HEK293 (cell line): ENCODE data around the gene THBS3.

ENCODE experiments used
- FEZF1 ChIP-seq: fragments of 450-650 bp; formaldehyde crosslinking; IDR thresholded peaks from 2 replicates; pipeline ENCODE4 v1.5.1; 2016; ENCODE audit warnings: missing biosample characterization, missing genetic modification characterization
- KLF1 ChIP-seq: fragments of 450-650 bp; formaldehyde crosslinking; IDR thresholded peaks from 2 replicates; pipeline ENCODE4 v1.5.1; 2016; ENCODE audit warnings: missing biosample characterization, missing genetic modification characterization
- KLF9 ChIP-seq: fragments of 450-650 bp; formaldehyde crosslinking; IDR thresholded peaks from 2 replicates; pipeline ENCODE4 v1.5.1; 2016; ENCODE audit warnings: missing biosample characterization, missing genetic modification characterization, low read depth
- OSR2 ChIP-seq: fragments of 450-650 bp; formaldehyde crosslinking; IDR thresholded peaks from 2 replicates; pipeline ENCODE4 v1.5.1; 2016; ENCODE audit warnings: missing biosample characterization, missing genetic modification characterization
- OVOL3 ChIP-seq: fragments of 450-650 bp; formaldehyde crosslinking; IDR thresholded peaks from 2 replicates; pipeline ENCODE4 v1.5.1; 2016; ENCODE audit warnings: missing biosample characterization, missing genetic modification characterization
- SCRT1 ChIP-seq: fragments of 450-650 bp; formaldehyde crosslinking; IDR thresholded peaks from 2 replicates; pipeline ENCODE4 v1.5.1; 2016; ENCODE audit warnings: missing biosample characterization, missing genetic modification characterization, borderline replicate concordance
- SCRT2 ChIP-seq: fragments of 450-650 bp; formaldehyde crosslinking; IDR thresholded peaks from 2 replicates; pipeline ENCODE4 v1.5.1; 2016; ENCODE audit warnings: missing biosample characterization, missing genetic modification characterization
- SP2 ChIP-seq: fragments of 450-650 bp; formaldehyde crosslinking; IDR thresholded peaks from 2 replicates; pipeline ENCODE4 v1.5.1; 2016; ENCODE audit warnings: missing biosample characterization, missing genetic modification characterization
- YY1 ChIP-seq: fragments of 450-650 bp; formaldehyde crosslinking; IDR thresholded peaks from 2 replicates; pipeline ENCODE4 v1.5.1; 2018; ENCODE audit warnings: missing biosample characterization, missing genetic modification characterization
- ZBTB48 ChIP-seq: fragments of 450-650 bp; formaldehyde crosslinking; IDR thresholded peaks from 2 replicates; pipeline ENCODE4 v1.5.1; 2016; ENCODE audit warnings: missing biosample characterization, missing genetic modification characterization
- ZIC2 ChIP-seq: fragments of 450-650 bp; formaldehyde crosslinking; IDR thresholded peaks from 2 replicates; pipeline ENCODE4 v1.5.1; 2016; ENCODE audit warnings: missing biosample characterization, missing genetic modification characterization
- ZNF10 ChIP-seq: fragments of 450-650 bp; formaldehyde crosslinking; IDR thresholded peaks from 2 replicates; pipeline ENCODE4 v1.5.1; 2017; ENCODE audit warnings: missing biosample characterization, missing genetic modification characterization
- ZNF114 ChIP-seq: fragments of 450-650 bp; formaldehyde crosslinking; IDR thresholded peaks from 2 replicates; pipeline ENCODE4 v1.5.0; 2017; ENCODE audit warnings: missing biosample characterization, missing genetic modification characterization
- ZNF140 ChIP-seq: fragments of 450-650 bp; formaldehyde crosslinking; IDR thresholded peaks from 2 replicates; pipeline ENCODE4 v1.5.1; 2016; ENCODE audit warnings: missing biosample characterization, missing genetic modification characterization
- ZNF169 ChIP-seq: fragments of 450-650 bp; formaldehyde crosslinking; IDR thresholded peaks from 2 replicates; pipeline ENCODE4 v1.5.1; 2016; ENCODE audit warnings: missing biosample characterization, missing genetic modification characterization
- ZNF18 ChIP-seq: fragments of 450-650 bp; formaldehyde crosslinking; IDR thresholded peaks from 2 replicates; pipeline ENCODE4 v1.5.1; 2016; ENCODE audit warnings: missing biosample characterization, missing genetic modification characterization
- ZNF248 ChIP-seq: fragments of 450-650 bp; formaldehyde crosslinking; IDR thresholded peaks from 2 replicates; pipeline ENCODE4 v1.5.1; 2017; ENCODE audit warnings: missing biosample characterization, missing genetic modification characterization
- ZNF433 ChIP-seq: fragments of 450-650 bp; formaldehyde crosslinking; IDR thresholded peaks from 2 replicates; pipeline ENCODE4 v1.5.1; 2016; ENCODE audit warnings: missing biosample characterization, missing genetic modification characterization, low read depth
- ZNF529 ChIP-seq: fragments of 450-650 bp; formaldehyde crosslinking; IDR thresholded peaks from 2 replicates; pipeline ENCODE4 v1.5.1; 2017; ENCODE audit warnings: missing genetic modification characterization, missing biosample characterization; ENCODE audit not compliant: insufficient replicate concordance
- ZNF530 ChIP-seq: fragments of 450-650 bp; formaldehyde crosslinking; IDR thresholded peaks from 2 replicates; pipeline ENCODE4 v1.5.1; 2016; ENCODE audit warnings: low read depth, missing biosample characterization, missing genetic modification characterization
- ZNF548 ChIP-seq: fragments of 450-650 bp; formaldehyde crosslinking; IDR thresholded peaks from 2 replicates; pipeline ENCODE4 v1.5.1; 2016; ENCODE audit warnings: missing biosample characterization, missing genetic modification characterization
- ZNF571 ChIP-seq: fragments of 450-650 bp; formaldehyde crosslinking; IDR thresholded peaks from 2 replicates; pipeline ENCODE4 v1.5.0; 2017; ENCODE audit warnings: missing biosample characterization, missing genetic modification characterization
- ZNF747 ChIP-seq: fragments of 450-650 bp; formaldehyde crosslinking; IDR thresholded peaks from 2 replicates; pipeline ENCODE4 v1.5.1; 2016; ENCODE audit warnings: missing biosample characterization, missing genetic modification characterization
- ZNF768 ChIP-seq: fragments of 450-650 bp; formaldehyde crosslinking; IDR thresholded peaks from 2 replicates; pipeline ENCODE4 v1.5.1; 2018; ENCODE audit warnings: missing biosample characterization, mild to moderate bottlenecking, missing genetic modification characterization
- ZNF791 ChIP-seq: fragments of 450-650 bp; formaldehyde crosslinking; IDR thresholded peaks from 2 replicates; pipeline ENCODE4 v1.5.1; 2016; ENCODE audit warnings: missing biosample characterization, missing genetic modification characterization
- ZNF837 ChIP-seq: fragments of 450-650 bp; formaldehyde crosslinking; IDR thresholded peaks from 2 replicates; pipeline ENCODE4 v1.5.1; 2016; ENCODE audit warnings: missing biosample characterization, missing genetic modification characterization
- ZSCAN16 ChIP-seq: fragments of 450-650 bp; formaldehyde crosslinking; IDR thresholded peaks from 2 replicates; pipeline ENCODE4 v1.5.1; 2016; ENCODE audit warnings: missing biosample characterization, missing genetic modification characterization
- ZXDB ChIP-seq: fragments of 450-650 bp; formaldehyde crosslinking; IDR thresholded peaks from 2 replicates; pipeline ENCODE4 v1.5.1; 2016; ENCODE audit warnings: missing biosample characterization, missing genetic modification characterization
- TF ChIP-seq, protein P1 (sequence below): fragments of 450-650 bp; formaldehyde crosslinking; IDR thresholded peaks from 2 replicates; pipeline ENCODE4 v1.5.1; 2016; ENCODE audit warnings: missing biosample characterization, missing genetic modification characterization
- TF ChIP-seq, protein P2 (sequence below): fragments of 450-650 bp; formaldehyde crosslinking; IDR thresholded peaks from 2 replicates; pipeline ENCODE4 v1.5.1; 2017; ENCODE audit warnings: missing biosample characterization, missing genetic modification characterization
- TF ChIP-seq, protein P3 (sequence below): IDR thresholded peaks from 2 replicates; pipeline ENCODE4 v1.6.1; 2011; ENCODE audit warnings: mild to moderate bottlenecking, low read depth, low read length, borderline replicate concordance
- TF ChIP-seq, protein P4 (sequence below): fragments of 450-650 bp; formaldehyde crosslinking; conservative IDR thresholded peaks from 2 replicates; pipeline ENCODE4 v1.5.1; 2016; ENCODE audit warnings: low read depth, missing biosample characterization, missing genetic modification characterization

The THBS3 gene

GRCh38 chr1:155250633-155251449 lies 43.1 kb upstream of the THBS3 start (continued):
- TF ChIP-seq, protein P1, sequence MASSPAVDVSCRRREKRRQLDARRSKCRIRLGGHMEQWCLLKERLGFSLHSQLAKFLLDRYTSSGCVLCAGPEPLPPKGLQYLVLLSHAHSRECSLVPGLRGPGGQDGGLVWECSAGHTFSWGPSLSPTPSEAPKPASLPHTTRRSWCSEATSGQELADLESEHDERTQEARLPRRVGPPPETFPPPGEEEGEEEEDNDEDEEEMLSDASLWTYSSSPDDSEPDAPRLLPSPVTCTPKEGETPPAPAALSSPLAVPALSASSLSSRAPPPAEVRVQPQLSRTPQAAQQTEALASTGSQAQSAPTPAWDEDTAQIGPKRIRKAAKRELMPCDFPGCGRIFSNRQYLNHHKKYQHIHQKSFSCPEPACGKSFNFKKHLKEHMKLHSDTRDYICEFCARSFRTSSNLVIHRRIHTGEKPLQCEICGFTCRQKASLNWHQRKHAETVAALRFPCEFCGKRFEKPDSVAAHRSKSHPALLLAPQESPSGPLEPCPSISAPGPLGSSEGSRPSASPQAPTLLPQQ (tag by site-specific recombination), result peak; percentile 65
- TF ChIP-seq ZNF530 (no peak), SCRT2 (tag by site-specific recombination) (no peak), ZNF140 (no peak), ZBTB48 (peak; percentile 89), ZNF248 (tag by site-specific recombination) (no peak), ZNF768 (tag by site-specific recombination) (no peak), ZNF169 (tag by site-specific recombination) (no peak), ZNF433 (tag by site-specific recombination) (no peak), KLF9 (peak; percentile 51; the same call in 1 of the 2 replicates), ZNF837 (tag by site-specific recombination) (no peak), ZNF548 (tag by site-specific recombination) (no peak), SCRT1 (tag by site-specific recombination) (no peak), ZNF747 (tag by site-specific recombination) (no peak), ZNF529 (tag by site-specific recombination) (no peak), ZSCAN16 (tag by site-specific recombination) (no peak), SP2 (peak; percentile 29; the same call in 1 of the 2 replicates), FEZF1 (no peak), ZNF10 (tag by site-specific recombination) (no peak), ZNF114 (no peak), ZNF18 (tag by site-specific recombination) (no peak), YY1 (tag by site-specific recombination) (peak; percentile 91), KLF1 (tag by site-specific recombination) (peak; percentile 85), OSR2 (no peak), ZNF571 (no peak), ZXDB (tag by site-specific recombination) (0 out of 2 replicates have a peak, but pooled peaks have one; percentile 52), OVOL3 (tag by site-specific recombination) (no peak), ZNF791 (tag by site-specific recombination) (no peak), ZIC2 (tag by site-specific recombination) (peak; percentile 53; the same call in 1 of the 2 replicates)
- TF ChIP-seq, protein P2, sequence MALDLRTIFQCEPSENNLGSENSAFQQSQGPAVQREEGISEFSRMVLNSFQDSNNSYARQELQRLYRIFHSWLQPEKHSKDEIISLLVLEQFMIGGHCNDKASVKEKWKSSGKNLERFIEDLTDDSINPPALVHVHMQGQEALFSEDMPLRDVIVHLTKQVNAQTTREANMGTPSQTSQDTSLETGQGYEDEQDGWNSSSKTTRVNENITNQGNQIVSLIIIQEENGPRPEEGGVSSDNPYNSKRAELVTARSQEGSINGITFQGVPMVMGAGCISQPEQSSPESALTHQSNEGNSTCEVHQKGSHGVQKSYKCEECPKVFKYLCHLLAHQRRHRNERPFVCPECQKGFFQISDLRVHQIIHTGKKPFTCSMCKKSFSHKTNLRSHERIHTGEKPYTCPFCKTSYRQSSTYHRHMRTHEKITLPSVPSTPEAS (tag by site-specific recombination), result no peak
- TF ChIP-seq, protein P3, sequence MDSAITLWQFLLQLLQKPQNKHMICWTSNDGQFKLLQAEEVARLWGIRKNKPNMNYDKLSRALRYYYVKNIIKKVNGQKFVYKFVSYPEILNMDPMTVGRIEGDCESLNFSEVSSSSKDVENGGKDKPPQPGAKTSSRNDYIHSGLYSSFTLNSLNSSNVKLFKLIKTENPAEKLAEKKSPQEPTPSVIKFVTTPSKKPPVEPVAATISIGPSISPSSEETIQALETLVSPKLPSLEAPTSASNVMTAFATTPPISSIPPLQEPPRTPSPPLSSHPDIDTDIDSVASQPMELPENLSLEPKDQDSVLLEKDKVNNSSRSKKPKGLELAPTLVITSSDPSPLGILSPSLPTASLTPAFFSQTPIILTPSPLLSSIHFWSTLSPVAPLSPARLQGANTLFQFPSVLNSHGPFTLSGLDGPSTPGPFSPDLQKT, result no peak
- TF ChIP-seq, protein P4, sequence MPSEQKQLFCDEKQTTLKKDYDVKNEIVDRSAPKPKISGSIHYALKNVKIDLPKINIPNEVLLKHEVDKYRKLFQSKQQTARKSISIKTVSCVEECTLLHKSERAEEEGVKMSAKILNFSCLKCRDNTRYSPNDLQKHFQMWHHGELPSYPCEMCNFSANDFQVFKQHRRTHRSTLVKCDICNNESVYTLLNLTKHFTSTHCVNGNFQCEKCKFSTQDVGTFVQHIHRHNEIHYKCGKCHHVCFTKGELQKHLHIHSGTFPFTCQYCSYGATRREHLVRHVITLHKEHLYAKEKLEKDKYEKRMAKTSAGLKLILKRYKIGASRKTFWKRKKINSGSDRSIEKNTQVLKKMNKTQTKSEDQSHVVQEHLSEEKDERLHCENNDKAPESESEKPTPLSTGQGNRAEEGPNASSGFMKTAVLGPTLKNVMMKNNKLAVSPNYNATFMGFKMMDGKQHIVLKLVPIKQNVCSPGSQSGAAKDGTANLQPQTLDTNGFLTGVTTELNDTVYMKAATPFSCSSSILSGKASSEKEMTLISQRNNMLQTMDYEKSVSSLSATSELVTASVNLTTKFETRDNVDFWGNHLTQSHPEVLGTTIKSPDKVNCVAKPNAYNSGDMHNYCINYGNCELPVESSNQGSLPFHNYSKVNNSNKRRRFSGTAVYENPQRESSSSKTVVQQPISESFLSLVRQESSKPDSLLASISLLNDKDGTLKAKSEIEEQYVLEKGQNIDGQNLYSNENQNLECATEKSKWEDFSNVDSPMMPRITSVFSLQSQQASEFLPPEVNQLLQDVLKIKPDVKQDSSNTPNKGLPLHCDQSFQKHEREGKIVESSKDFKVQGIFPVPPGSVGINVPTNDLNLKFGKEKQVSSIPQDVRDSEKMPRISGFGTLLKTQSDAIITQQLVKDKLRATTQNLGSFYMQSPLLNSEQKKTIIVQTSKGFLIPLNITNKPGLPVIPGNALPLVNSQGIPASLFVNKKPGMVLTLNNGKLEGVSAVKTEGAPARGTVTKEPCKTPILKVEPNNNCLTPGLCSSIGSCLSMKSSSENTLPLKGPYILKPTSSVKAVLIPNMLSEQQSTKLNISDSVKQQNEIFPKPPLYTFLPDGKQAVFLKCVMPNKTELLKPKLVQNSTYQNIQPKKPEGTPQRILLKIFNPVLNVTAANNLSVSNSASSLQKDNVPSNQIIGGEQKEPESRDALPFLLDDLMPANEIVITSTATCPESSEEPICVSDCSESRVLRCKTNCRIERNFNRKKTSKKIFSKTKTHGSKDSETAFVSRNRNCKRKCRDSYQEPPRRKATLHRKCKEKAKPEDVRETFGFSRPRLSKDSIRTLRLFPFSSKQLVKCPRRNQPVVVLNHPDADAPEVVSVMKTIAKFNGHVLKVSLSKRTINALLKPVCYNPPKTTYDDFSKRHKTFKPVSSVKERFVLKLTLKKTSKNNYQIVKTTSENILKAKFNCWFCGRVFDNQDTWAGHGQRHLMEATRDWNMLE (tag by site-specific recombination), result no peak
